Colon (tissue), 2 donors: Measurements from ENCODE around the gene PLA2G15.

Experiments used
- FAIRE-seq: peaks from 2 replicates; lab custom pipeline; 2012; peaks lifted over from hg19 to GRCh38; lab: Jason Lieb, UNC
- donor health status: control.
- donor health status: control.

Gene PLA2G15

GRCh38 chr16:68233085-68233834 lies 11.9 kb upstream of the PLA2G15 start:
- FAIRE-seq = no peak

GRCh38 chr16:68233835-68234187 lies 11.4 kb upstream of the PLA2G15 start:
- FAIRE-seq = no peak

- no peak for FAIRE-seq
These were observed 10.7 kb upstream of the PLA2G15 start for GRCh38 chr16:68234188-68235107.

GRCh38 chr16:68235108-68235886 lies 9.9 kb upstream of the PLA2G15 start:
- no peak for FAIRE-seq

- FAIRE-seq = no peak
These were observed 9.4 kb upstream of the PLA2G15 start, which contains the start of gene ESRP2 for GRCh38 chr16:68235887-68236136. ESRP2 (minus strand) TSS chr16:68236127; CDS start chr16:68236045, 82 bp downstream.

GRCh38 chr16:68236137-68236825 lies 8.9 kb upstream of the PLA2G15 start:
- FAIRE-seq = no peak

- FAIRE-seq = no peak
These were observed 8.3 kb upstream of the PLA2G15 start for GRCh38 chr16:68236826-68237242.

GRCh38 chr16:68237243-68238028 lies 7.7 kb upstream of the PLA2G15 start:
- FAIRE-seq = peak; percentile 66

- FAIRE-seq = no peak
These were observed 7.2 kb upstream of the PLA2G15 start for GRCh38 chr16:68238029-68238345.

- FAIRE-seq = no peak
These were observed 3.1 kb upstream of the PLA2G15 start for GRCh38 chr16:68242085-68242484.

GRCh38 chr16:68242926-68243858 lies 2.0 kb upstream of the PLA2G15 start:
- no peak for FAIRE-seq

GRCh38 chr16:68244481-68244902 lies 681 bp upstream of the PLA2G15 start:
- no peak for FAIRE-seq

- FAIRE-seq = no peak
These were observed 948 bp downstream of the PLA2G15 start for GRCh38 chr16:68246121-68246520.

- FAIRE-seq = no peak
These were observed 1.5 kb downstream of the PLA2G15 start for GRCh38 chr16:68246666-68247065.

GRCh38 chr16:68247400-68247799 lies 2.2 kb downstream of the PLA2G15 start:
- FAIRE-seq = no peak

- FAIRE-seq = no peak
These were observed 2.8 kb downstream of the PLA2G15 start for GRCh38 chr16:68247932-68248331.

- FAIRE-seq = no peak
These were observed 4.2 kb downstream of the PLA2G15 start for GRCh38 chr16:68249371-68249770.

GRCh38 chr16:68250951-68251350 lies 5.8 kb downstream of the PLA2G15 start:
- FAIRE-seq = no peak

- no peak for FAIRE-seq
These were observed 6.7 kb downstream of the PLA2G15 start for GRCh38 chr16:68251832-68252231.

- no peak for FAIRE-seq
These were observed 7.2 kb downstream of the PLA2G15 start for GRCh38 chr16:68252383-68252782.
